BJ (cell line): Measurements from ENCODE around the gene YOD1. TPM values are rescaled to one million over a fixed set of nuclear protein-coding genes. Genes with fewer than 3 reads are reported as not detected.

Source experiments
- CTCF ChIA-PET: fragments of 350-600 bp; formaldehyde crosslinking; extraction: SDS; loops from one replicate; lab custom pipeline; 2021; ENCODE audit warnings: antibody characterized with exemption, inconsistent platforms; lab: Yijun Ruan, JAX
- POLR2A ChIA-PET: fragments of 300-600 bp; sonication (Branson Sonifier 250); formaldehyde crosslinking; extraction: SDS; loops from one replicate; lab custom pipeline; 2021; ENCODE audit warnings: antibody characterized with exemption; lab: Charles Lee
- DNase-seq: peaks from one replicate; pipeline ENCODE4 v3.0.0-alpha.2; 2011; ENCODE audit warnings: low read depth
- H3K27me3 ChIP-seq: 2 replicates; pipeline ENCODE4 v1.6.0; 2011; ENCODE audit warnings: low read length; ENCODE audit not compliant: control insufficient read depth, insufficient read depth
- H3K36me3 ChIP-seq: 2 replicates; pipeline ENCODE4 v1.5.1; 2011; ENCODE audit warnings: low read length; ENCODE audit not compliant: control insufficient read depth, insufficient read depth
- H3K4me3 ChIP-seq: 2 replicates; pipeline ENCODE4 v1.5.1; 2011; ENCODE audit warnings: low read depth, mild to moderate bottlenecking, control low read depth, low read length
- polyA plus RNA-seq: library from polyadenylated mRNA; depleted of rRNA; stranded (reverse); fragments of >200 nt; gene quantifications from 2 replicates; pipeline ENCODE4 v1.2.3, GENCODE V29; 2011
- TF ChIP-seq, protein P1 (sequence below): IDR thresholded peaks from 2 replicates; pipeline ENCODE4 v1.5.1; 2011; ENCODE audit warnings: low read depth, mild to moderate bottlenecking, control low read depth, inconsistent platforms, low read length, moderate library complexity; ENCODE audit not compliant: insufficient read depth

YOD1 gene
- polyA plus RNA-seq, 1 experiment, result 1.2 TPM

DNA sequence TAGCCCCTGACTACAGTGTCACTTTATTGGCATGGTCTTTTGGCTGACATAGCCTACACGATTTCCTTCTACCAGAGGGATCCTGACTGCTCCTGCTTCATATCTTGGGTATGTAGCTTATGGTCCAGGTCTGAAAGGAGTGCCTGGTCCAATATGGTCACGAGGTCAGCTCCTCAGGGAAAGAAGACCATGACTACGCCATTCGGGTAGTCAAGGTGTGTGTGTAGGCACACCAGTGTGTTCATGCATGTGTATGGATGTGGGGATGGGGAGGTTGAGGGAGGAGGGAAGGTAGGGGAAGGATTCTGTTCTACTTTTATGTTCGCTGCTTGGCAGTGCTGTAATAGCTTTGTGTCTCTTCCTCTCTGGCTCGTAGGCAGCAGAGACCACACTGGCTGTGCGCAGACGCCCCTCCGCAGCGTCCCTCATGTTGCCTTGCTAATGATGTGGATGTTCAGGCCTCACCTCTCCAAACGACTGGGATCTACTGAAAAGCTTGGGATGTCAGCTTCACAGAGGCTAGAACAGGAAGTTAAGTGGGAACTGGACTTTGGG is 27.6 kb upstream of the YOD1 start:
- CTCF ChIA-PET, result interaction anchor here (0.7 to 1.9 kb wide), 9 partner anchors 10 to 326 kb away, joined by 3 to 6 read pairs (median 3); no protein-coding TSS in a partner anchor

GRCh38 chr1:207077470-207078377 is 26.7 kb upstream of the YOD1 start:
- no peaks in the 10 kb centered on the region; the same call in 1 of the 2 replicates for H3K27me3 ChIP-seq
- peak; percentile 51 for DNase-seq
- TF ChIP-seq, protein P1, sequence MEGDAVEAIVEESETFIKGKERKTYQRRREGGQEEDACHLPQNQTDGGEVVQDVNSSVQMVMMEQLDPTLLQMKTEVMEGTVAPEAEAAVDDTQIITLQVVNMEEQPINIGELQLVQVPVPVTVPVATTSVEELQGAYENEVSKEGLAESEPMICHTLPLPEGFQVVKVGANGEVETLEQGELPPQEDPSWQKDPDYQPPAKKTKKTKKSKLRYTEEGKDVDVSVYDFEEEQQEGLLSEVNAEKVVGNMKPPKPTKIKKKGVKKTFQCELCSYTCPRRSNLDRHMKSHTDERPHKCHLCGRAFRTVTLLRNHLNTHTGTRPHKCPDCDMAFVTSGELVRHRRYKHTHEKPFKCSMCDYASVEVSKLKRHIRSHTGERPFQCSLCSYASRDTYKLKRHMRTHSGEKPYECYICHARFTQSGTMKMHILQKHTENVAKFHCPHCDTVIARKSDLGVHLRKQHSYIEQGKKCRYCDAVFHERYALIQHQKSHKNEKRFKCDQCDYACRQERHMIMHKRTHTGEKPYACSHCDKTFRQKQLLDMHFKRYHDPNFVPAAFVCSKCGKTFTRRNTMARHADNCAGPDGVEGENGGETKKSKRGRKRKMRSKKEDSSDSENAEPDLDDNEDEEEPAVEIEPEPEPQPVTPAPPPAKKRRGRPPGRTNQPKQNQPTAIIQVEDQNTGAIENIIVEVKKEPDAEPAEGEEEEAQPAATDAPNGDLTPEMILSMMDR, result peak; percentile 91
- ChIA-PET POLR2A (no interaction called here), CTCF (interaction anchor here (0.7 to 2.1 kb wide), 12 partner anchors 9 to 352 kb away, joined by 3 to 8 read pairs (median 4); partner anchors contain the start of gene PFKFB2)
- no peaks in the 10 kb centered on the region for H3K36me3 ChIP-seq
- H3K4me3 ChIP-seq, result no peak overlapping the region

More for the DNA sequence above, 27.6 kb upstream of the YOD1 start:
- POLR2A ChIA-PET, result no interaction called here
- no peak for DNase-seq
- H3K4me3 ChIP-seq, result no peak overlapping the region
- no peaks in the 10 kb centered on the region for H3K36me3 ChIP-seq
- TF ChIP-seq, protein P1, result no peak
- no peaks in the 10 kb centered on the region; the same call in 1 of the 2 replicates for H3K27me3 ChIP-seq

- POLR2A ChIA-PET, result no interaction called here
- TF ChIP-seq, protein P1, result no peak
- no peaks in the 10 kb centered on the region for H3K36me3 ChIP-seq
- CTCF ChIA-PET, result interaction anchor here (1.0 to 2.1 kb wide), 7 partner anchors 24 to 352 kb away, joined by 3 to 8 read pairs (median 4); partner anchors contain the start of gene PFKFB2
- DNase-seq, result no peak
- H3K4me3 ChIP-seq, result no peak overlapping the region
- H3K27me3 ChIP-seq, result no peaks in the 10 kb centered on the region
Measured at GRCh38 chr1:207077012-207077411, 26.0 kb upstream of the YOD1 start.

DNA sequence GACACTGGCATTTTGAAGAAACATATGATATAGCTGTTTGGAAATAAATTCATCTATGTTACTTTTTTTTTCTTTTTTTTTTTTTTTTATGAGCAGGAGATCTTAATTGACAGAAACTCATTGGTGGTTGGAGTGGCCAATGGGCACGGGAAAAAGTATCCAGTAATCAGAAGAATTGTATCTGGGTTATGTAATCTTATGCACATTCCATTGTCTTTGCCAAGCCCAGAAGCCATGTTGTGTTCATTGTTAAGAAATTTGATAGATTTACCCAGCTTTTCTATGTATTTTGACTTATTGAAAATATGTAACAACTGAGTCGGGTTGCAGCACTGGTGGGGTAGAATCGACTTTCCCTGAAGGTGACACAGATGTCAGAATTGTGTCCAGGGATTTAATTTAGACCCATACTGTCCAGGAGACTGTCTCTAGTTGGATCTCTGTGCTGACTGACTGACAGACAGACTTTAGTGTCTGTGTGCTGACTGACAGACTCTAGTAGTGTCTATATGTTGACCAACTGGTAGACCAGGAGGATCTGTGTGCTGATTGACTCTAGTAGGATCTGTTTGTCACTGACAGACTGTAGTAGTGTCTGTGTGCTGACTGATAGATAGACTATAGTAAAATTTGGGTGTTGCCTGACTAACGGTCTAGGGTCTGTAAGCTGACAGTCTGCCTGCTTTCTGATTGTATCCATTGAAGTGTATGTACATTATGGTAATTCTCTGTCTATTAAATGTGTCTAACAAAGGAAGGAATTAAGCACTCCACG is 25.4 kb upstream of the YOD1 start:
- no peak overlapping the region for H3K4me3 ChIP-seq
- TF ChIP-seq, protein P1, result no peak
- CTCF ChIA-PET, result interaction anchor here (0.7 to 2.1 kb wide), 10 partner anchors 8 to 351 kb away, joined by 3 to 8 read pairs (median 4); partner anchors contain the start of gene PFKFB2
- no peaks in the 10 kb centered on the region for H3K36me3 ChIP-seq
- POLR2A ChIA-PET, result interaction anchor here (0.6 kb wide), 1 partner anchor 233 kb away, joined by 3 read pairs; no protein-coding TSS in a partner anchor
- H3K27me3 ChIP-seq, result no peaks in the 10 kb centered on the region
- no peak for DNase-seq
